Activated CD4-positive, alpha-beta memory T cell treated with anti-CD3 and anti-CD28 coated beads for 36 hours (primary cell): ENCODE results near the gene RADIL. TPM values are rescaled to one million over a fixed set of nuclear protein-coding genes. Genes with fewer than 3 reads are reported as not detected.

Experiments
- CTCF ChIA-PET: fragments of 350-600 bp; sonication (Branson Sonifier 250); formaldehyde crosslinking; loops from one replicate; lab custom pipeline; 2021; ENCODE audit warnings: antibody characterized with exemption, inconsistent platforms; lab: Charles Lee
- POLR2A ChIA-PET: fragments of 350-600 bp; sonication (Branson Sonifier 250); formaldehyde crosslinking; loops from one replicate; lab custom pipeline; 2021; ENCODE audit warnings: antibody characterized with exemption; lab: Charles Lee
- DNase-seq: peaks from one replicate; pipeline ENCODE4 v3.0.0-alpha.2; 2020
- H3K27ac Mint-ChIP-seq: one replicate; pipeline ENCODE4 v1.8.0; 2021; ENCODE audit warnings: mixed read lengths
- H3K27me3 Mint-ChIP-seq: one replicate; pipeline ENCODE4 v1.8.0; 2021; ENCODE audit warnings: mixed read lengths
- H3K36me3 Mint-ChIP-seq: one replicate; pipeline ENCODE4 v1.8.0; 2021; ENCODE audit warnings: mixed read lengths
- H3K4me1 Mint-ChIP-seq: one replicate; pipeline ENCODE4 v1.8.0; 2021; ENCODE audit warnings: low read depth, mixed read lengths
- H3K4me3 Mint-ChIP-seq: one replicate; pipeline ENCODE4 v1.8.0; 2021; ENCODE audit warnings: mild to moderate bottlenecking, mixed read lengths
- H3K9me3 Mint-ChIP-seq: one replicate; pipeline ENCODE4 v1.8.0; 2021; ENCODE audit warnings: mixed read lengths
- intact Hi-C: fragments of 100-400 bp; cut with micrococcal nuclease; formaldehyde crosslinking; loops from one replicate; pipeline ENCODE4 v1.15.1; 2023
- total RNA-seq, 2 experiments: library from RNA; stranded (reverse); gene quantifications; one replicate each; pipeline ENCODE4 v1.2.3, GENCODE V29; 2021

RADIL gene
- under 1 TPM; 0.15 to 0.19 TPM for total RNA-seq

DNA sequence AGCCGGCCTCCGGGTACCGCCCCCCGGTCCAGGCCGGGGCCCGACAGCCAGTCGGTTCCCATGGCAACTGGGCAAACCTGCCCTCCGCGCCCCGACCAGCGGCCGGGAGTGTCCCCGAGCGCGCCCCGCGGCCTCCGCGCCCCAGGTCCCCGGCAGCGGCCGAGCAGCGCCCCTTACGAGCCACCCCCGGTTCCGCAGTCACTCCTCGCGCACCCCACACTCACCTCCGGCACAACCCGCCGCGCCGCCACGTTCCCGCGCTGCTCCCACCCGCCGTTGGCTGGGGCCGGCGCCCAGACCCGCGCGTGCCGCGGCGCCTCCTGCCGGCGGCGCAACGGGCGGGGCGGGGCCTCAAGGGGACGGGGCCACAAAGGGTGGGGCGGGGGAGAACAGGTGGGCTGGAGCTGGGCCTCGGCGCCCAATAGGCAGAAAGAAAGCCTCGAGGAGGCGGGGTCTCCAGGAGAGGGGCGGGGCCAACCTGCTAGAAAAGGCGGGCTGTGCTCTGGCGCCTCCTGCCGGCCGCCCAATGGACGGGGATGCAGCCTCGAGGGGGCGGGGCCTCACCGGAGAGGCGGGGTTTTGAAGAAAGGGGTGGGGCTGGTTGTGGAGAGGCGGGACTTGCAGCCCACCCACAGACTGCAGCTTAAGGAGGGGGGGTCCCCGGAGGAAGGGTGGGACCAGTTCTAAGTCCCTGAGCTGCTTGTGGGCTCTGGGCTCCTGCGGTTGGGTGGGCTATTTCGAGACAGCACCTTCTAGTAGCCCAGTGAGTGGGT, at the start of gene RADIL:
RADIL (minus strand) TSS at position 345 of the 773 bp plus-strand sequence. CDS start 5,577 bp downstream, outside the sequence.
- peak; percentile 94 for DNase-seq
- intact Hi-C loops, result loop anchor here (1.0 kb wide), 4 partner anchors 34 to 272 kb away; no protein-coding TSS in a partner anchor
- ChIA-PET CTCF (interaction anchor here (0.6 to 3.5 kb wide), 24 partner anchors 8 to 308 kb away, joined by 3 to 19 read pairs (median 4); partner anchors contain the start of genes AP5Z1 and PAPOLB), POLR2A (interaction anchor here (0.5 kb wide), 1 partner anchor 138 kb away, joined by 3 read pairs; no protein-coding TSS in a partner anchor)
- no peaks in the 10 kb centered on the region for H3K36me3 Mint-ChIP-seq
- H3K4me1 Mint-ChIP-seq, result peaks cover 10% of the 10 kb centered on the region
- H3K4me3 Mint-ChIP-seq, result peak within 1 kb of the TSS; percentile 51
- H3K27ac Mint-ChIP-seq, result no peak within 1 kb of the TSS
- H3K27me3 Mint-ChIP-seq, result peaks cover 27% of the 10 kb centered on the region
- no peaks in the 10 kb centered on the region for H3K9me3 Mint-ChIP-seq

GRCh38 chr7:4931943-4932342, 48.4 kb upstream of the RADIL start:
- no peak overlapping the region for H3K27ac Mint-ChIP-seq
- intact Hi-C loops, result no loop called here
- ChIA-PET POLR2A (no interaction called here), CTCF (interaction anchor here (0.7 kb wide), 1 partner anchor 153 kb away, joined by 3 read pairs; no protein-coding TSS in a partner anchor)
- DNase-seq, result no peak
- H3K4me3 Mint-ChIP-seq, result no peak overlapping the region
- no peaks in the 10 kb centered on the region for H3K36me3 Mint-ChIP-seq
- no peaks in the 10 kb centered on the region for H3K9me3 Mint-ChIP-seq
- H3K4me1 Mint-ChIP-seq, result no peaks in the 10 kb centered on the region
- H3K27me3 Mint-ChIP-seq, result peaks cover 3% of the 10 kb centered on the region

GRCh38 chr7:4929005-4929404, 45.5 kb upstream of the RADIL start:
- no peaks in the 10 kb centered on the region for H3K36me3 Mint-ChIP-seq
- intact Hi-C loops, result no loop called here
- no peak overlapping the region for H3K27ac Mint-ChIP-seq
- DNase-seq, result no peak
- ChIA-PET CTCF (no interaction called here), POLR2A (no interaction called here)
- no peaks in the 10 kb centered on the region for H3K9me3 Mint-ChIP-seq
- H3K4me1 Mint-ChIP-seq, result no peaks in the 10 kb centered on the region
- no peak overlapping the region for H3K4me3 Mint-ChIP-seq
- H3K27me3 Mint-ChIP-seq, result peaks cover 3% of the 10 kb centered on the region

- no peaks in the 10 kb centered on the region for H3K9me3 Mint-ChIP-seq
- H3K4me1 Mint-ChIP-seq, result no peaks in the 10 kb centered on the region
- CTCF ChIA-PET, result no interaction called here
- H3K27me3 Mint-ChIP-seq, result peaks cover 3% of the 10 kb centered on the region
- H3K4me3 Mint-ChIP-seq, result no peak overlapping the region
- H3K27ac Mint-ChIP-seq, result no peak overlapping the region
- POLR2A ChIA-PET, result no interaction called here
- intact Hi-C loops, result no loop called here
- DNase-seq, result no peak
- H3K36me3 Mint-ChIP-seq, result no peaks in the 10 kb centered on the region
These were observed 44.9 kb upstream of the RADIL start for GRCh38 chr7:4928445-4928844.

- DNase-seq, result no peak
- ChIA-PET CTCF (no interaction called here), POLR2A (no interaction called here)
- Mint-ChIP-seq H3K36me3 (no peaks in the 10 kb centered on the region), H3K27me3 (peaks cover 5% of the 10 kb centered on the region), H3K9me3 (peaks cover 3% of the 10 kb centered on the region), H3K4me3 (no peak overlapping the region), H3K27ac (no peak overlapping the region), H3K4me1 (no peaks in the 10 kb centered on the region)
- intact Hi-C loops, result no loop called here
These were observed 36.7 kb upstream of the RADIL start for GRCh38 chr7:4919969-4920766.

DNA sequence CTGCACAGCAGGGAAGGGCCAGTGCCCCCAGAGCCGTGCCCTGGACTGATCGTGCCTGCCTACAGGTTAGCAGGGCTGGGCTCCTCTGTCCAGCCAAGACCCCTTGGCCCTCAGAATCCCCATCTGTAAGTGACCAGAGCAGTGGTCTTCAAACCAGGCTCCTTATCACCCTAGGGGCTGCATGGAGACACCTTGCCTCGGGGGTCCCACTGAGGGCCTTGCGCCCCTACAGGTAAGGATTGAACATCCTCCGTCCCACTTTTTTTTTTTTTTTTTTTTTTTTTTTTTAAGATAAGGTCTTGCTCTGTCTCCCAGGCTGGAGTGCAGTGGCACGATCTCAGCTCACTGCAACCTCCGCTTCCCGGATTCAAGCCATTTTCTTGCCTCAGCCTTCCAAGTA, 32.6 kb upstream of the RADIL start:
- peaks cover 3% of the 10 kb centered on the region for H3K9me3 Mint-ChIP-seq
- ChIA-PET CTCF (no interaction called here), POLR2A (no interaction called here)
- no peak overlapping the region for H3K4me3 Mint-ChIP-seq
- no peaks in the 10 kb centered on the region for H3K36me3 Mint-ChIP-seq
- DNase-seq, result no peak
- H3K27ac Mint-ChIP-seq, result no peak overlapping the region
- no peaks in the 10 kb centered on the region for H3K4me1 Mint-ChIP-seq
- H3K27me3 Mint-ChIP-seq, result peaks cover 2% of the 10 kb centered on the region
- intact Hi-C loops, result no loop called here

DNA sequence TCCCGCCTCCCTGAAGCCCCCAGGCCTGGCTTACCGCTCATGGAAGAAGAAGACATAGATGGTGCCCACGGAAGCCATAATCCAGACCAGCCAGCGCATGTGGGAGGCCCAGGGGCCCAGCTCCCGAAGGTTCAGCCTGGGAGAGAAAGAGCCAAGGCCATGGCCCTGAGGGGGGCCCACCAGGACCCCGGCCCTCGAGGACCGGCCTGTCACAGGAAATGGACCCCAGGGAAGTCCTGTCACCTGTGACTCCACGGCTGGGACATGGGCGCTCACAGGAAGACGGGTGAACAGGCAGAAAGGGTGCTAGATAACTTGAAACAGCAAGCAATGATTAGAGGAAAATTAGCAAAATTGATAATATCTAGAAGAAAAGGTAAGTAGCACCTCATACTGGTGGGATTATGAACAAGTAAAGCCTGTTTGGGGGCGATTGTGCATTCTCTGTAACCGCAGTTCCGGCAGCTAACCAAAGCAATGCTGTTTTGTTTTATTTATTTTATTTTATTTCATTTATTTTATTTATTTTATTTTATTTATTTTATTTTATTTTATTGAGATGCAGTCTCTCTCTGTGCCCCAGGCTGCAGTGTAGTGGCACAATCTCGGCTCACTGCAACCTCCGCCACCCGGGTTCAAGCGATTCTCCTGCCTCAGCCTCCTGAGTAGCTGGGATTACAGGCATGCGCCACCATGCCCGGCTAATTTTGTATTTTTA, 27.8 kb upstream of the RADIL start:
- no peaks in the 10 kb centered on the region for H3K9me3 Mint-ChIP-seq
- no peaks in the 10 kb centered on the region for H3K36me3 Mint-ChIP-seq
- POLR2A ChIA-PET, result no interaction called here
- H3K27ac Mint-ChIP-seq, result no peak overlapping the region
- intact Hi-C loops, result no loop called here
- no peaks in the 10 kb centered on the region for H3K4me1 Mint-ChIP-seq
- no peak for DNase-seq
- CTCF ChIA-PET, result no interaction called here
- no peaks in the 10 kb centered on the region for H3K27me3 Mint-ChIP-seq
- no peak overlapping the region for H3K4me3 Mint-ChIP-seq

- Mint-ChIP-seq H3K4me3 (no peak overlapping the region), H3K4me1 (no peaks in the 10 kb centered on the region), H3K27me3 (peaks cover 13% of the 10 kb centered on the region), H3K9me3 (no peaks in the 10 kb centered on the region), H3K36me3 (no peaks in the 10 kb centered on the region), H3K27ac (no peak overlapping the region)
- intact Hi-C loops, result no loop called here
- POLR2A ChIA-PET, result no interaction called here
- no peak for DNase-seq
- CTCF ChIA-PET, result no interaction called here
These were observed 23.2 kb upstream of the RADIL start for GRCh38 chr7:4906682-4907081.

GRCh38 chr7:4905171-4905570, 21.7 kb upstream of the RADIL start:
- H3K27ac Mint-ChIP-seq, result no peak overlapping the region
- peaks cover 13% of the 10 kb centered on the region for H3K27me3 Mint-ChIP-seq
- no peaks in the 10 kb centered on the region for H3K9me3 Mint-ChIP-seq
- ChIA-PET CTCF (no interaction called here), POLR2A (no interaction called here)
- no peaks in the 10 kb centered on the region for H3K4me1 Mint-ChIP-seq
- intact Hi-C loops, result loop anchor here (2.0 kb wide), 1 partner anchor 32 kb away; no protein-coding TSS in a partner anchor
- DNase-seq, result no peak
- H3K4me3 Mint-ChIP-seq, result no peak overlapping the region
- no peaks in the 10 kb centered on the region for H3K36me3 Mint-ChIP-seq

GRCh38 chr7:4904346-4904745, 20.8 kb upstream of the RADIL start:
- no peak for DNase-seq
- Mint-ChIP-seq H3K4me3 (no peak overlapping the region), H3K9me3 (no peaks in the 10 kb centered on the region), H3K27me3 (peaks cover 13% of the 10 kb centered on the region), H3K27ac (no peak overlapping the region), H3K4me1 (no peaks in the 10 kb centered on the region), H3K36me3 (no peaks in the 10 kb centered on the region)
- POLR2A ChIA-PET, result no interaction called here
- intact Hi-C loops, result loop anchor here (2.0 kb wide), 1 partner anchor 32 kb away; no protein-coding TSS in a partner anchor
- CTCF ChIA-PET, result no interaction called here

DNA sequence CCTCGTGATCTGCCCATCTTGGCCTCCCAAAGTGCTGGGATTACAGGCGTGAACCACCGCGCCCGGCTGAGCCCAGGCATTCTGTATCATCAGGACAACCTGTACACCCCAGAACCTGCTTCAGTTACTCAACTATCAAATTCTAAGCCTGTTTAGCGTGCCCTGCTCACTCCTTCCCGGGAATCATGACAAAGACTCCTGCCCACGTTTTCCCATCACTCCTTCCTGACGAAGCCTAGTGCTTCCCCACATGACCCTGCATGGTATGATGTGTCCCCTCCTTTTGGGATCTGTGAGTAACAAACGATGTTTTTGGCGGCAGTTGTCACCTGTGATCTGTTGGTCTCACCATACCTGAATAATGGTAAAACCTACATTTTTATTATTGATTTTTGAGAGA, 12.2 kb upstream of the RADIL start:
- ChIA-PET CTCF (no interaction called here), POLR2A (no interaction called here)
- H3K27me3 Mint-ChIP-seq, result peaks cover 1% of the 10 kb centered on the region
- peaks cover 7% of the 10 kb centered on the region for H3K9me3 Mint-ChIP-seq
- H3K4me3 Mint-ChIP-seq, result no peak overlapping the region
- intact Hi-C loops, result no loop called here
- H3K27ac Mint-ChIP-seq, result no peak overlapping the region
- no peak for DNase-seq
- H3K36me3 Mint-ChIP-seq, result no peaks in the 10 kb centered on the region
- H3K4me1 Mint-ChIP-seq, result no peaks in the 10 kb centered on the region

- no peak for DNase-seq
- Mint-ChIP-seq H3K36me3 (no peaks in the 10 kb centered on the region), H3K4me1 (no peaks in the 10 kb centered on the region), H3K9me3 (peaks cover 7% of the 10 kb centered on the region), H3K4me3 (no peak overlapping the region), H3K27me3 (peaks cover 4% of the 10 kb centered on the region), H3K27ac (no peak overlapping the region)
- intact Hi-C loops, result no loop called here
- ChIA-PET POLR2A (no interaction called here), CTCF (interaction anchor here (1.5 kb wide), 1 partner anchor 12 kb away, joined by 5 read pairs; the partner anchor contains the start of gene RADIL)
These were observed 11.0 kb upstream of the RADIL start for GRCh38 chr7:4894482-4894881.
